HCT116 (cell line): ENCODE results near the gene ZSCAN4.

Experiments used
- ATF3 ChIP-seq: IDR thresholded peaks from 2 replicates; pipeline ENCODE4 v1.6.1; 2012
- CTCF ChIP-seq, 3 experiments: fragments of 200-600 bp in 1 of 3; sonication (generic) in 1 of 3; IDR thresholded peaks in 2 of 3; conservative IDR thresholded peaks in 1 of 3; 2 replicates each; pipeline ENCODE4 v1.5.1; 2012 to 2017; ENCODE audit warnings: low read depth in 2 of 3, low read length in 2 of 3, antibody characterized with exemption in 1 of 3, borderline replicate concordance in 1 of 3, control low read depth in 1 of 3, mild to moderate bottlenecking in 1 of 3, mixed read lengths in 1 of 3, mixed run types in 1 of 3, moderate library complexity in 1 of 3; ENCODE audit not compliant: insufficient read depth in 1 of 3
- FOSL1 ChIP-seq: IDR thresholded peaks from 2 replicates; pipeline ENCODE4 v1.6.1; 2012; ENCODE audit warnings: low read depth
- POLR2A ChIP-seq: IDR thresholded peaks from 2 replicates; pipeline ENCODE4 v1.7.0; 2011; ENCODE audit warnings: borderline replicate concordance; ENCODE audit not compliant: insufficient read depth, insufficient read length; ENCODE audit errors: extremely low read depth
- SRF ChIP-seq: IDR thresholded peaks from 2 replicates; pipeline ENCODE4 v1.6.1; 2012; ENCODE audit warnings: low read depth
- YY1 ChIP-seq: IDR thresholded peaks from 2 replicates; pipeline ENCODE4 v1.6.1; 2011; ENCODE audit warnings: low read length, low read depth, moderate library complexity, mild to moderate bottlenecking; ENCODE audit not compliant: insufficient replicate concordance; ENCODE audit errors: extremely low read depth
- ZBTB33 ChIP-seq: IDR thresholded peaks from 2 replicates; pipeline ENCODE4 v1.6.1; 2011; ENCODE audit warnings: mild to moderate bottlenecking, low read length, moderate library complexity; ENCODE audit not compliant: insufficient replicate concordance; ENCODE audit errors: extremely low read depth
- ZFX ChIP-seq: fragments of 450-650 bp; IDR thresholded peaks from 2 replicates; pipeline ENCODE4 v1.6.1; 2017

- TF ChIP-seq SRF (no peak), ZBTB33 (no peak), CTCF (IDR thresholded peaks at IDR 0.05 in 2 of 3, conservative IDR thresholded peaks at IDR 0.05 in 1 of 3; ENCODE audit: borderline replicate concordance in 1 of 3, insufficient read depth in 1 of 3, low read depth in 2 of 3, low read length in 2 of 3) (no peak), ATF3 (no peak), FOSL1 (no peak), YY1 (no peak), ZFX (no peak), POLR2A (no peak)
Measured at GRCh38 chr19:57643734-57644133, 25.0 kb upstream of the ZSCAN4 start.
